SK-N-SH treated with all-trans-retinoic acid at 6 μM for 48 hours (cell line): ENCODE results near the gene PDLIM7.

ENCODE experiments used
- ATAC-seq: fragments of 200-7000 bp; cut with Tn5 transposase; 3 replicates; pipeline ENCODE4 v1.9.1; 2020; ENCODE audit warnings: mild to moderate bottlenecking, moderate library complexity
- ARNTL ChIP-seq: fragments of 450-650 bp; formaldehyde crosslinking; IDR thresholded peaks from 2 replicates; pipeline ENCODE4 v1.5.0; 2020; ENCODE audit warnings: low read depth, mild to moderate bottlenecking, moderate library complexity, borderline replicate concordance
- BACH2 ChIP-seq: fragments of 250-450 bp; sonication (Bioruptor Pico); IDR thresholded peaks from 2 replicates; pipeline ENCODE4 v1.9.0; 2021; ENCODE audit warnings: mild to moderate bottlenecking, borderline replicate concordance
- CSDC2 ChIP-seq: fragments of 250-450 bp; sonication (Bioruptor Pico); IDR thresholded peaks from 2 replicates; pipeline ENCODE4 v1.5.0; 2020; ENCODE audit warnings: mild to moderate bottlenecking, moderate library complexity
- ESRRG ChIP-seq: fragments of 250-450 bp; sonication (Bioruptor Pico); IDR thresholded peaks from 2 replicates; pipeline ENCODE4 v1.6.1; 2021; ENCODE audit warnings: mild to moderate bottlenecking
- GLIS3 ChIP-seq: fragments of 250-450 bp; sonication (Bioruptor Pico); IDR thresholded peaks from 2 replicates; pipeline ENCODE4 v1.5.0; 2020; ENCODE audit warnings: mild to moderate bottlenecking, moderate library complexity
- ISL1 ChIP-seq: fragments of 250-450 bp; sonication (Bioruptor Pico); IDR thresholded peaks from 2 replicates; pipeline ENCODE4 v2.1.2; 2022; ENCODE audit warnings: mild to moderate bottlenecking, moderate library complexity
- OSR1 ChIP-seq: fragments of 250-450 bp; sonication (Bioruptor Pico); IDR thresholded peaks from 2 replicates; pipeline ENCODE4 v1.8.0; 2022; ENCODE audit warnings: moderate library complexity, mild to moderate bottlenecking, inconsistent platforms
- PPARA ChIP-seq: fragments of 250-450 bp; sonication (Bioruptor Pico); IDR thresholded peaks from 2 replicates; pipeline ENCODE4 v1.5.0; 2020; ENCODE audit warnings: mild to moderate bottlenecking, borderline replicate concordance
- RARB ChIP-seq: fragments of 250-450 bp; sonication (Bioruptor Pico); IDR thresholded peaks from 2 replicates; pipeline ENCODE4 v1.8.0; 2021; ENCODE audit warnings: mild to moderate bottlenecking, moderate library complexity
- SNAI2 ChIP-seq: fragments of 250-450 bp; sonication (Bioruptor Pico); IDR thresholded peaks from 2 replicates; pipeline ENCODE4 v1.5.0; 2020; ENCODE audit warnings: mild to moderate bottlenecking, moderate library complexity
- TCF4 ChIP-seq: fragments of 250-450 bp; sonication (Bioruptor Pico); IDR thresholded peaks from 2 replicates; pipeline ENCODE4 v1.8.0; 2021; ENCODE audit warnings: mild to moderate bottlenecking, moderate library complexity, borderline replicate concordance
- TOX ChIP-seq: fragments of 250-450 bp; sonication (Bioruptor Pico); IDR thresholded peaks from 2 replicates; pipeline ENCODE4 v1.8.0; 2021; ENCODE audit warnings: mild to moderate bottlenecking, moderate library complexity, borderline replicate concordance
- ZC3H10 ChIP-seq: fragments of 250-450 bp; sonication (Bioruptor Pico); IDR thresholded peaks from 2 replicates; pipeline ENCODE4 v1.5.1; 2021; ENCODE audit warnings: mild to moderate bottlenecking, moderate library complexity
- ZFP3 ChIP-seq: fragments of 250-450 bp; sonication (Bioruptor Pico); IDR thresholded peaks from 2 replicates; pipeline ENCODE4 v1.5.0; 2020; ENCODE audit warnings: mild to moderate bottlenecking, moderate library complexity
- ZFP30 ChIP-seq: fragments of 450-650 bp; formaldehyde crosslinking; IDR thresholded peaks from 2 replicates; pipeline ENCODE4 v1.5.0; 2022; ENCODE audit warnings: mild to moderate bottlenecking, moderate library complexity
- ZNF565 ChIP-seq: fragments of 450-650 bp; formaldehyde crosslinking; conservative IDR thresholded peaks from 2 replicates; pipeline ENCODE4 v1.5.0; 2020; ENCODE audit warnings: low read depth, mild to moderate bottlenecking, moderate library complexity
- ZNF70 ChIP-seq: fragments of 450-650 bp; formaldehyde crosslinking; IDR thresholded peaks from 2 replicates; pipeline ENCODE4 v1.5.0; 2020; ENCODE audit warnings: mild to moderate bottlenecking, moderate library complexity
- ZNF8 ChIP-seq: fragments of 450-650 bp; formaldehyde crosslinking; IDR thresholded peaks from 2 replicates; pipeline ENCODE4 v1.5.0; 2020; ENCODE audit warnings: mild to moderate bottlenecking, moderate library complexity
- TF ChIP-seq, protein P1 (sequence below): fragments of 250-450 bp; sonication (Bioruptor Pico); IDR thresholded peaks from 2 replicates; pipeline ENCODE4 v1.5.0; 2020; ENCODE audit warnings: mild to moderate bottlenecking, moderate library complexity
- TF ChIP-seq, protein P2 (sequence below): fragments of 250-450 bp; sonication (Bioruptor Pico); IDR thresholded peaks from 2 replicates; pipeline ENCODE4 v1.5.1; 2020; ENCODE audit warnings: low read depth, mild to moderate bottlenecking, moderate library complexity
- TF ChIP-seq, protein P3 (sequence below): fragments of 250-450 bp; sonication (Bioruptor Pico); IDR thresholded peaks from 2 replicates; pipeline ENCODE4 v1.5.1; 2021; ENCODE audit warnings: mild to moderate bottlenecking, moderate library complexity
- TF ChIP-seq, protein P4 (sequence below): fragments of 250-450 bp; sonication (Bioruptor Pico); IDR thresholded peaks from 2 replicates; pipeline ENCODE4 v1.8.0; 2021; ENCODE audit warnings: low read depth, mild to moderate bottlenecking, moderate library complexity, borderline replicate concordance
- TF ChIP-seq, protein P5 (sequence below): fragments of 250-450 bp; sonication (Bioruptor Pico); IDR thresholded peaks from 2 replicates; pipeline ENCODE4 v1.8.0; 2020; ENCODE audit warnings: mild to moderate bottlenecking, moderate library complexity, borderline replicate concordance

The PDLIM7 gene

DNA sequence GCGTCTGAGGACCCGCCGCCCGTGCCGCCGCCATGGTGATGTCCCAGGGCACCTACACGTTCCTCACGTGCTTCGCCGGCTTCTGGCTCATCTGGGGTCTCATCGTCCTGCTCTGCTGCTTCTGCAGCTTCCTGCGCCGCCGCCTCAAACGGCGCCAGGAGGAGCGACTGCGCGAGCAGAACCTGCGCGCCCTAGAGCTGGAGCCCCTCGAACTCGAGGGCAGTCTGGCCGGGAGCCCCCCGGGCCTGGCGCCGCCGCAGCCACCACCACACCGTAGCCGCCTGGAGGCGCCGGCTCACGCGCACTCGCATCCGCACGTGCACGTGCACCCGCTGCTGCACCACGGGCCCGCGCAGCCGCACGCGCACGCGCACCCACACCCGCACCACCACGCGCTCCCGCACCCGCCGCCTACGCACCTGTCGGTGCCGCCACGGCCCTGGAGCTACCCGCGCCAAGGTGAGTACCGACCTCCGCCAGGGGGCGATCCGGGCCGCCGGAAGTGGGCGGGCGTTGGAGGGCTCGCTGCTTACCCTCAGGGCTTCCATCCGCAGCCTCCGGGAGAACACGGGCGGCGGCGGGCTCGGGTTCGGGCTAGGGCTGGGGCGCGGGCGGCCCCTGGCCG lies 42.3 kb downstream of the PDLIM7 start (continued):
- TF ChIP-seq, protein P1, sequence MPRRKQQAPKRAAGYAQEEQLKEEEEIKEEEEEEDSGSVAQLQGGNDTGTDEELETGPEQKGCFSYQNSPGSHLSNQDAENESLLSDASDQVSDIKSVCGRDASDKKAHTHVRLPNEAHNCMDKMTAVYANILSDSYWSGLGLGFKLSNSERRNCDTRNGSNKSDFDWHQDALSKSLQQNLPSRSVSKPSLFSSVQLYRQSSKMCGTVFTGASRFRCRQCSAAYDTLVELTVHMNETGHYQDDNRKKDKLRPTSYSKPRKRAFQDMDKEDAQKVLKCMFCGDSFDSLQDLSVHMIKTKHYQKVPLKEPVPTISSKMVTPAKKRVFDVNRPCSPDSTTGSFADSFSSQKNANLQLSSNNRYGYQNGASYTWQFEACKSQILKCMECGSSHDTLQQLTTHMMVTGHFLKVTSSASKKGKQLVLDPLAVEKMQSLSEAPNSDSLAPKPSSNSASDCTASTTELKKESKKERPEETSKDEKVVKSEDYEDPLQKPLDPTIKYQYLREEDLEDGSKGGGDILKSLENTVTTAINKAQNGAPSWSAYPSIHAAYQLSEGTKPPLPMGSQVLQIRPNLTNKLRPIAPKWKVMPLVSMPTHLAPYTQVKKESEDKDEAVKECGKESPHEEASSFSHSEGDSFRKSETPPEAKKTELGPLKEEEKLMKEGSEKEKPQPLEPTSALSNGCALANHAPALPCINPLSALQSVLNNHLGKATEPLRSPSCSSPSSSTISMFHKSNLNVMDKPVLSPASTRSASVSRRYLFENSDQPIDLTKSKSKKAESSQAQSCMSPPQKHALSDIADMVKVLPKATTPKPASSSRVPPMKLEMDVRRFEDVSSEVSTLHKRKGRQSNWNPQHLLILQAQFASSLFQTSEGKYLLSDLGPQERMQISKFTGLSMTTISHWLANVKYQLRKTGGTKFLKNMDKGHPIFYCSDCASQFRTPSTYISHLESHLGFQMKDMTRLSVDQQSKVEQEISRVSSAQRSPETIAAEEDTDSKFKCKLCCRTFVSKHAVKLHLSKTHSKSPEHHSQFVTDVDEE (CRISPR knock-in tag): peak; percentile 45; the same call in 1 of the 2 replicates
- TF ChIP-seq BACH2 (CRISPR knock-in tag) (no peak), TCF4 (CRISPR knock-in tag) (no peak), ZFP3 (CRISPR knock-in tag) (peak; percentile 68; the same call in 1 of the 2 replicates)

DNA sequence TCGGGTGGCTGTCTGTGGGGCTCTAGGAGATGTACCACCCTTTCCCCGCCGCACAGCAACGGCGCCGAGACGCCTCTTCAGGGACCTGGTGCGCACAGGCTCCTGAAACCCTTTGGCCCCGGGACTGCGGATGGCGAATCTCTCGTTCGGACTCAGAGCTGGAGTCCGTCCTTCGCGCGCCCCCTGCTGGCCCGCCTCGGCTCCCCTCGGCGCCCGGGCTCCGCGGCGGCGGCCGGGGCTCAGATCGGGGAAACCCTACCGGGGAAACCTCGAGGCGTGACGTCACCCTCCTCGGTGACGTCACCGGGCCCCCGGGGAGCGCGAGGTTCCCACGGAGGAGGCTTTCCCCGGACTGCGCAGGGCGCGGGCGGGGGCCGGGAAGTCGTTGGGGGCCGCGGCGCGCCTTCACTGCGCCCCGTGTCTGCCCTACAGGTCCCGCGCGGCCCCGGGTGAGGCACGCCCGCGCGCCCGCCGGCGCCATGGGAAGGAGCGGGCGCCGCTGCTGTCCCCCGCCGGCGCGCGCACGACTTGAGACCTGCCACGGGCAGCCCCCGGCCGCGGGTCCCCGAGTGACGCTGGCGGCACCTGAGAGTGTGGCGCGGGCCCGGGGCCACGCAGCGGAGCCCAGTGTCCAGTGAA lies 42.9 kb downstream of the PDLIM7 start:
- no peak for TF ChIP-seq OSR1
- TF ChIP-seq, protein P2, sequence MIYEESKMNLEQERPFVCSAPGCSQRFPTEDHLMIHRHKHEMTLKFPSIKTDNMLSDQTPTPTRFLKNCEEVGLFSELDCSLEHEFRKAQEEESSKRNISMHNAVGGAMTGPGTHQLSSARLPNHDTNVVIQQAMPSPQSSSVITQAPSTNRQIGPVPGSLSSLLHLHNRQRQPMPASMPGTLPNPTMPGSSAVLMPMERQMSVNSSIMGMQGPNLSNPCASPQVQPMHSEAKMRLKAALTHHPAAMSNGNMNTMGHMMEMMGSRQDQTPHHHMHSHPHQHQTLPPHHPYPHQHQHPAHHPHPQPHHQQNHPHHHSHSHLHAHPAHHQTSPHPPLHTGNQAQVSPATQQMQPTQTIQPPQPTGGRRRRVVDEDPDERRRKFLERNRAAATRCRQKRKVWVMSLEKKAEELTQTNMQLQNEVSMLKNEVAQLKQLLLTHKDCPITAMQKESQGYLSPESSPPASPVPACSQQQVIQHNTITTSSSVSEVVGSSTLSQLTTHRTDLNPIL (CRISPR knock-in tag): no peak
- no peak for TF ChIP-seq PPARA
- no peak for TF ChIP-seq ZC3H10 (CRISPR knock-in tag)
- no peak for TF ChIP-seq GLIS3 (CRISPR knock-in tag)
- TF ChIP-seq CSDC2 (CRISPR knock-in tag): peak; percentile 72; the same call in 1 of the 2 replicates
- no peak for TF ChIP-seq ISL1 (CRISPR knock-in tag)
- TF ChIP-seq ZNF565: peak; percentile 81; the same call in 1 of the 2 replicates
- TF ChIP-seq TOX (CRISPR knock-in tag): no peak
- TF ChIP-seq ARNTL: no peak
- no peak for TF ChIP-seq TCF4 (CRISPR knock-in tag)
- TF ChIP-seq ZNF8 (CRISPR knock-in tag): no peak
- no peak for TF ChIP-seq ZNF70
- TF ChIP-seq SNAI2 (CRISPR knock-in tag): peak; percentile 51; the same call in 1 of the 2 replicates
- TF ChIP-seq, protein P3, sequence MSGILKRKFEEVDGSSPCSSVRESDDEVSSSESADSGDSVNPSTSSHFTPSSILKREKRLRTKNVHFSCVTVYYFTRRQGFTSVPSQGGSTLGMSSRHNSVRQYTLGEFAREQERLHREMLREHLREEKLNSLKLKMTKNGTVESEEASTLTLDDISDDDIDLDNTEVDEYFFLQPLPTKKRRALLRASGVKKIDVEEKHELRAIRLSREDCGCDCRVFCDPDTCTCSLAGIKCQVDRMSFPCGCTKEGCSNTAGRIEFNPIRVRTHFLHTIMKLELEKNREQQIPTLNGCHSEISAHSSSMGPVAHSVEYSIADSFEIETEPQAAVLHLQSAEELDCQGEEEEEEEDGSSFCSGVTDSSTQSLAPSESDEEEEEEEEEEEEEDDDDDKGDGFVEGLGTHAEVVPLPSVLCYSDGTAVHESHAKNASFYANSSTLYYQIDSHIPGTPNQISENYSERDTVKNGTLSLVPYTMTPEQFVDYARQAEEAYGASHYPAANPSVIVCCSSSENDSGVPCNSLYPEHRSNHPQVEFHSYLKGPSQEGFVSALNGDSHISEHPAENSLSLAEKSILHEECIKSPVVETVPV: no peak
- TF ChIP-seq, protein P4, sequence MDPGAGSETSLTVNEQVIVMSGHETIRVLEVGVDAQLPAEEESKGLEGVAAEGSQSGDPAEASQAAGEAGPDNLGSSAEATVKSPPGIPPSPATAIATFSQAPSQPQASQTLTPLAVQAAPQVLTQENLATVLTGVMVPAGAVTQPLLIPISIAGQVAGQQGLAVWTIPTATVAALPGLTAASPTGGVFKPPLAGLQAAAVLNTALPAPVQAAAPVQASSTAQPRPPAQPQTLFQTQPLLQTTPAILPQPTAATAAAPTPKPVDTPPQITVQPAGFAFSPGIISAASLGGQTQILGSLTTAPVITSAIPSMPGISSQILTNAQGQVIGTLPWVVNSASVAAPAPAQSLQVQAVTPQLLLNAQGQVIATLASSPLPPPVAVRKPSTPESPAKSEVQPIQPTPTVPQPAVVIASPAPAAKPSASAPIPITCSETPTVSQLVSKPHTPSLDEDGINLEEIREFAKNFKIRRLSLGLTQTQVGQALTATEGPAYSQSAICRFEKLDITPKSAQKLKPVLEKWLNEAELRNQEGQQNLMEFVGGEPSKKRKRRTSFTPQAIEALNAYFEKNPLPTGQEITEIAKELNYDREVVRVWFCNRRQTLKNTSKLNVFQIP (CRISPR knock-in tag): no peak
- no peak for TF ChIP-seq ESRRG (CRISPR knock-in tag)
- no peak for TF ChIP-seq RARB (CRISPR knock-in tag)
- TF ChIP-seq ZFP3 (CRISPR knock-in tag): peak; percentile 65
- no peak for TF ChIP-seq BACH2 (CRISPR knock-in tag)
- peak; percentile 62; the same call in 1 of the 2 replicates for TF ChIP-seq ZFP30 (CRISPR knock-in tag)
- TF ChIP-seq, protein P5, sequence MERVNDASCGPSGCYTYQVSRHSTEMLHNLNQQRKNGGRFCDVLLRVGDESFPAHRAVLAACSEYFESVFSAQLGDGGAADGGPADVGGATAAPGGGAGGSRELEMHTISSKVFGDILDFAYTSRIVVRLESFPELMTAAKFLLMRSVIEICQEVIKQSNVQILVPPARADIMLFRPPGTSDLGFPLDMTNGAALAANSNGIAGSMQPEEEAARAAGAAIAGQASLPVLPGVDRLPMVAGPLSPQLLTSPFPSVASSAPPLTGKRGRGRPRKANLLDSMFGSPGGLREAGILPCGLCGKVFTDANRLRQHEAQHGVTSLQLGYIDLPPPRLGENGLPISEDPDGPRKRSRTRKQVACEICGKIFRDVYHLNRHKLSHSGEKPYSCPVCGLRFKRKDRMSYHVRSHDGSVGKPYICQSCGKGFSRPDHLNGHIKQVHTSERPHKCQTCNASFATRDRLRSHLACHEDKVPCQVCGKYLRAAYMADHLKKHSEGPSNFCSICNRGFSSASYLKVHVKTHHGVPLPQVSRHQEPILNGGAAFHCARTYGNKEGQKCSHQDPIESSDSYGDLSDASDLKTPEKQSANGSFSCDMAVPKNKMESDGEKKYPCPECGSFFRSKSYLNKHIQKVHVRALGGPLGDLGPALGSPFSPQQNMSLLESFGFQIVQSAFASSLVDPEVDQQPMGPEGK (CRISPR knock-in tag): no peak; the same call in 1 of the 2 replicates
- TF ChIP-seq, protein P1 (CRISPR knock-in tag): no peak

More for the DNA sequence above, 42.9 kb downstream of the PDLIM7 start:
- ATAC-seq: peak; percentile 55
